Liver (tissue), 9 donors: ENCODE results near the gene FGFRL1. TPM values are rescaled to one million over a fixed set of nuclear protein-coding genes. Genes with fewer than 3 reads are reported as not detected.

Source experiments
- DNase-seq: peaks from one replicate; pipeline ENCODE4 v3.0.0-alpha.2; 2017; ENCODE audit warnings: low spot score
- H3K27ac ChIP-seq, 2 donors: one replicate each; pipeline ENCODE4 v1.7.0; 2013; ENCODE audit warnings: inconsistent platforms in 2 of 2, low read length in 2 of 2, control low read depth in 1 of 2, low read depth in 1 of 2, mild to moderate bottlenecking in 1 of 2
- H3K27me3 ChIP-seq, 4 donors: one replicate each; pipeline versions ENCODE4 v1.6.1 to v1.7.0; 2013; ENCODE audit warnings: low read length in 3 of 4, inconsistent platforms in 1 of 4, mild to moderate bottlenecking in 1 of 4, moderate library complexity in 1 of 4; ENCODE audit not compliant: control insufficient read depth in 4 of 4, insufficient read depth in 4 of 4
- H3K36me3 ChIP-seq, 4 donors: one replicate each; pipeline versions ENCODE4 v1.6.1 to v1.7.0; 2013; ENCODE audit warnings: low read length in 3 of 4, mild to moderate bottlenecking in 3 of 4, low read depth in 1 of 4, moderate library complexity in 1 of 4; ENCODE audit not compliant: control insufficient read depth in 4 of 4, insufficient read depth in 3 of 4
- H3K4me1 ChIP-seq, 4 donors: one replicate each; pipeline versions ENCODE4 v1.6.1 to v1.7.0; 2013; ENCODE audit warnings: low read length in 3 of 4, mild to moderate bottlenecking in 3 of 4, moderate library complexity in 1 of 4; ENCODE audit not compliant: control insufficient read depth in 4 of 4, insufficient read depth in 4 of 4
- H3K4me3 ChIP-seq, 3 donors: one replicate each; pipeline versions ENCODE4 v1.6.1 to v1.7.0; 2013; ENCODE audit warnings: low read length in 3 of 3, control low read depth in 1 of 3, low read depth in 1 of 3, mild to moderate bottlenecking in 1 of 3
- H3K9ac ChIP-seq, 2 donors: one replicate each; pipeline ENCODE4 v1.7.0; 2013; ENCODE audit warnings: low read length in 2 of 2, mild to moderate bottlenecking in 2 of 2, moderate library complexity in 2 of 2, control low read depth in 1 of 2, low read depth in 1 of 2
- H3K9me3 ChIP-seq, 4 donors: one replicate each; pipeline versions ENCODE4 v1.6.1 to v1.7.0; 2013; ENCODE audit warnings: low read length in 3 of 4; ENCODE audit not compliant: control insufficient read depth in 4 of 4
- EGR1 ChIP-seq, 2 donors: IDR thresholded peaks; 2 replicates each; pipeline ENCODE4 v1.6.1; 2016 to 2018; ENCODE audit warnings: antibody characterized with exemption in 2 of 2, low read depth in 2 of 2
- FOXA1 ChIP-seq: IDR thresholded peaks from 2 replicates; pipeline ENCODE4 v1.6.1; 2016; ENCODE audit warnings: antibody characterized with exemption
- FOXA2 ChIP-seq: IDR thresholded peaks from 2 replicates; pipeline ENCODE4 v1.6.1; 2016; ENCODE audit warnings: antibody characterized with exemption
- HNF4A ChIP-seq, 2 donors: conservative IDR thresholded peaks; 2 replicates each; pipeline ENCODE4 v1.6.1; 2016; ENCODE audit warnings: antibody characterized with exemption in 2 of 2, mild to moderate bottlenecking in 2 of 2
- HNF4G ChIP-seq: IDR thresholded peaks from 2 replicates; pipeline ENCODE4 v1.6.1; 2016; ENCODE audit warnings: antibody characterized with exemption
- JUND ChIP-seq, 2 donors: IDR thresholded peaks; 2 replicates each; pipeline ENCODE4 v1.6.1; 2016; ENCODE audit warnings: antibody characterized with exemption in 2 of 2
- NR2F2 ChIP-seq: IDR thresholded peaks from 2 replicates; pipeline ENCODE4 v1.6.1; 2016; ENCODE audit warnings: antibody characterized with exemption
- RAD21 ChIP-seq, 2 donors: IDR thresholded peaks; 2 replicates each; pipeline ENCODE4 v1.6.1; 2016; ENCODE audit warnings: antibody characterized with exemption in 2 of 2, mild to moderate bottlenecking in 2 of 2
- RXRA ChIP-seq, 2 donors: IDR thresholded peaks; 2 replicates each; pipeline ENCODE4 v1.6.1; 2017 to 2018; ENCODE audit warnings: antibody characterized with exemption in 2 of 2, mild to moderate bottlenecking in 1 of 2
- SP1 ChIP-seq: IDR thresholded peaks from 2 replicates; pipeline ENCODE4 v1.6.1; 2018; ENCODE audit warnings: antibody characterized with exemption, mild to moderate bottlenecking
- TAF1 ChIP-seq: conservative IDR thresholded peaks from 2 replicates; pipeline ENCODE4 v1.6.1; 2016; ENCODE audit warnings: antibody characterized with exemption, mild to moderate bottlenecking
- YY1 ChIP-seq: IDR thresholded peaks from 2 replicates; pipeline ENCODE4 v1.6.1; 2016; ENCODE audit warnings: antibody characterized with exemption, mild to moderate bottlenecking
- WGBS: extraction: QIAGEN DNeasy Blood & Tissue Kit; methylation state at CpG from one replicate; pipeline ENCODE4 v1.1.7; 2013; 5-methylcytosine and 5-hydroxymethylcytosine counted together
- polyA plus RNA-seq, 2 donors: library from polyadenylated mRNA; stranded (reverse) in 1 of 2; unstranded in 1 of 2; fragments of 200-250 nt in 1 of 2; fragments of >200 nt in 1 of 2; fragmentation: Nextera tagmentation in 1 of 2; extraction: Ambion mirVana in 1 of 2; gene quantifications; one replicate each; pipeline versions ENCODE4 v1.2.1 to v1.2.3, GENCODE V29; 2013 to 2015
- total RNA-seq, 2 donors: library from RNA; depleted of rRNA; stranded (reverse); fragments of >200 nt; gene quantifications; one replicate each; pipeline ENCODE4 v1.2.3, GENCODE V29; 2014
- TF ChIP-seq, protein P1 (sequence below): IDR thresholded peaks from 2 replicates; pipeline ENCODE4 v1.6.1; 2016; ENCODE audit warnings: antibody characterized with exemption
- TF ChIP-seq, protein P2 (sequence below): fragments of 150-350 bp; IDR thresholded peaks from 2 replicates; pipeline ENCODE4 v1.5.1; 2017; ENCODE audit warnings: improper control_type of control experiment, low read depth, low read length; ENCODE audit not compliant: missing input control
- TF ChIP-seq, protein P3 (sequence below): IDR thresholded peaks from 2 replicates; pipeline ENCODE4 v1.6.1; 2016; ENCODE audit warnings: antibody characterized with exemption
- TF ChIP-seq, protein P4 (sequence below): IDR thresholded peaks from 2 replicates; pipeline ENCODE4 v1.6.1; 2016; ENCODE audit warnings: antibody characterized with exemption
- donor health status: healthy.
- donor health status: healthy.
- donor health status: healthy.
- donor health status: healthy.
- donor health status: healthy.

Gene FGFRL1
- total and polyA plus RNA-seq, 4 donors, result 14.2 to 49.1 (median 22.4) TPM

DNA sequence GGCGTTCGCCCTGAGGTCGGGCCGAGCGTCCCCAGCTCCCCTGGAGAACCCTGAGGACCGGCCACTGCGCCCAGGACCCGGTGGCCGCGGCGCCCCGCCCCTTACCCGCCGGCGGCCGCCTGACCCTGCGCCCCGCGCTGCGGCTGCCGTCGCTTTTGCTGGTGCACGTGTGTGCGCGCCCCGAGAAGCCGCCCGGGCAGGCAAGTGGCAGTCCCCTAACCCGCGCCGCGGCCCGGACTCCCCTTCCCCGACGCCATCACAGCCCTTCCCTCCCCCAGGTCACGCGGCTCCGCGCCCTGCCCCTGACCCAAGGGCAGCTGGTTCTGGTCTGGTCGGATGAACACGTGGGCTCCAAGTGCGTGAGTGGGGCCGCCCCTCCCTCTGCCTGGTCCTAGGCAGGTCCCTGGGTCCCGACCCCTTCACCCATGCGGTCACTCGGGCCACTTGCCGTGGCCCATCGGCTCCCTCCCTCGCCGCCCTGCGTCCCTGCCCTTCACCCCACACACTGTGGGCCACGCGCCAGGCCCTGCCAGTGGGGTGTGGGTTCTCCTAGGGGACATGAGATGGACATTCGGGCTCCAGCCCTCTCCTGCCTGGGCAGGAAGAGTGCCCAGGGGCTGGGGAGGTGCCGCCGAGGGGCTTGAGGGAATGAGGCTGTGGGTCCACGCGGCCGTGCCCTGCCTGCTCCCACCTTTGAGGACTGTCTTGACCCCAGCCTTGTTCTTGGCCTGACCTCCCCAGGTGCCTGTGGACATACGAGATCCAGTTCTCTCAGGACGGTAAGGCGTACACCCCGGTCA is 8.0 kb upstream of the FGFRL1 start:
- H3K9me3 ChIP-seq, result no peaks in the 10 kb centered on the region
- H3K27me3 ChIP-seq, result no peaks in the 10 kb centered on the region
- TF ChIP-seq, protein P1, sequence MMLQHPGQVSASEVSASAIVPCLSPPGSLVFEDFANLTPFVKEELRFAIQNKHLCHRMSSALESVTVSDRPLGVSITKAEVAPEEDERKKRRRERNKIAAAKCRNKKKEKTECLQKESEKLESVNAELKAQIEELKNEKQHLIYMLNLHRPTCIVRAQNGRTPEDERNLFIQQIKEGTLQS, result no peak
- TF ChIP-seq HNF4G (no peak), NR2F2 (no peak), FOXA2 (no peak), FOXA1 (no peak), RXRA (IDR thresholded peaks at IDR 0.05) (no peak)
- no peak overlapping the region for H3K27ac ChIP-seq
- DNase-seq, result no peak
- no peak overlapping the region for H3K9ac ChIP-seq
- H3K36me3 ChIP-seq, result no peaks in the 10 kb centered on the region
- no peak overlapping the region for H3K4me3 ChIP-seq
- H3K4me1 ChIP-seq, result peaks cover 0 to 16% (median 10%) of the 10 kb centered on the region in 4 donors
- 39% methylated on average over 63 of the region's 63 CpGs for WGBS

DNA sequence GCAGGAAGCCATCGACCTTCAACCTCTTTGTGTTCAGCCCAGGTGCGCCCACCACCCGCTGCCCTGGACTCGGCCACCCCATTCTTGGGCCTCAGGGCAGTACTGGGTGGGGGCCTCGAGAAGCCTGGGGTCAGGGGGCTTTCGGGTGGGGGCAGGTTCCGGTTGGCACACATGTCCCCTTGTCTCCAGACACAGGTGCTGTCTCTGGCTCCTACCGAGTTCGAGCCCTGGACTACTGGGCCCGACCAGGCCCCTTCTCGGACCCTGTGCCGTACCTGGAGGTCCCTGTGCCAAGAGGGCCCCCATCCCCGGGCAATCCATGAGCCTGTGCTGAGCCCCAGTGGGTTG is 7.4 kb upstream of the FGFRL1 start:
- H3K36me3 ChIP-seq, result no peaks in the 10 kb centered on the region
- H3K27me3 ChIP-seq, result no peaks in the 10 kb centered on the region
- H3K9ac ChIP-seq, result no peak overlapping the region
- DNase-seq, result no peak
- 89% methylated on average over 13 of the region's 13 CpGs for WGBS
- H3K9me3 ChIP-seq, result no peaks in the 10 kb centered on the region
- peaks cover 3 to 22% (median 14%) of the 10 kb centered on the region in 4 donors for H3K4me1 ChIP-seq
- H3K4me3 ChIP-seq, result no peak overlapping the region
- TF ChIP-seq SP1, result no peak
- TF ChIP-seq, protein P2, sequence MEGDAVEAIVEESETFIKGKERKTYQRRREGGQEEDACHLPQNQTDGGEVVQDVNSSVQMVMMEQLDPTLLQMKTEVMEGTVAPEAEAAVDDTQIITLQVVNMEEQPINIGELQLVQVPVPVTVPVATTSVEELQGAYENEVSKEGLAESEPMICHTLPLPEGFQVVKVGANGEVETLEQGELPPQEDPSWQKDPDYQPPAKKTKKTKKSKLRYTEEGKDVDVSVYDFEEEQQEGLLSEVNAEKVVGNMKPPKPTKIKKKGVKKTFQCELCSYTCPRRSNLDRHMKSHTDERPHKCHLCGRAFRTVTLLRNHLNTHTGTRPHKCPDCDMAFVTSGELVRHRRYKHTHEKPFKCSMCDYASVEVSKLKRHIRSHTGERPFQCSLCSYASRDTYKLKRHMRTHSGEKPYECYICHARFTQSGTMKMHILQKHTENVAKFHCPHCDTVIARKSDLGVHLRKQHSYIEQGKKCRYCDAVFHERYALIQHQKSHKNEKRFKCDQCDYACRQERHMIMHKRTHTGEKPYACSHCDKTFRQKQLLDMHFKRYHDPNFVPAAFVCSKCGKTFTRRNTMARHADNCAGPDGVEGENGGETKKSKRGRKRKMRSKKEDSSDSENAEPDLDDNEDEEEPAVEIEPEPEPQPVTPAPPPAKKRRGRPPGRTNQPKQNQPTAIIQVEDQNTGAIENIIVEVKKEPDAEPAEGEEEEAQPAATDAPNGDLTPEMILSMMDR, result no peak
- H3K27ac ChIP-seq, result no peak overlapping the region

DNA sequence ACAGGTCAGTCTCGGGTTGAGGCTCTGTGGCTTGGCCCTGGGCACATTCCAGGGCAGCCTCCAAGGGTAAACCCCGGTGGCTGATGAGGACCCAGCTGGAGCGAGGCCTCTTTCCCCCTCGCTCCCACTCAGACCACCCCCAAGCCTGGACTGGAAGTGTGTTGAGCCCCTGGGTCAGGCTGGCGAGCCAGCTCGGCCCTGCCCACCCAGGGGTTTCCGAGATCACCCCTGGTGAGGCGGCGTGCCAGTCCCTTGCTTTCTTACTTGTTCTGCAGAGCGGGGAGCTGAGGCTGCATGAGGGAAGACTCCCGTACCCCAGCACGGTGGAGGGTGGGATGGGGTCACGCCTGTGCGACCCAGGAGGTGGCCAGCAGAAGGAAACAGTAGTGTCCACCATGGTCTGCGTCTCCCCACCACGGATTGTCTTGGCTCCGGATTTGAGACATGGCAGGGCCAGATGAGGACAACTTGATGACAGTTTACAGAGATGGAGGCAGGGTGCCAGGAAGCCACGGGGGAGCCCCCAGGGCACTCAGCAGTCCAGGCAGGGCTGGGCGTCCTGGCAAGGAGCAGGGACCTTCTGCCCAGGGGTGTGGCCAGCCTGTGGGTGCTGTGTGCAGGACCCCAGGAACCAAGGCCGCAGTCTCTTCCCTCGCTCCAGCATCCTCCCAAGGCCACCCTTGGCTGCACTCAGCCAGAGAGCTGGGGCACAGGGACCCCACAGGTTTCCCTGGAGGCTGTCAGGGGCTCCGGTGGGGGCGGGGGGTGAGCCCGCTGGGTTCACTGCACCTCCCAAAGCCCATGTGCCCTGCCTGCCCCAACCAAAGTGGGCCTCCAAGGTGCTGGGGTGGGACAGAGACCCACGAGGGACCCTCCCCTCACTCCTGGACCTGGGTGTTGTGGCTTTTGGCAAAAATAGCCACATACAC is 6.6 kb upstream of the FGFRL1 start:
- 83% methylated on average over 25 of the region's 25 CpGs for WGBS
- H3K4me1 ChIP-seq, result peaks cover 4 to 25% (median 15%) of the 10 kb centered on the region in 4 donors
- no peaks in the 10 kb centered on the region for H3K9me3 ChIP-seq
- H3K36me3 ChIP-seq, result no peaks in the 10 kb centered on the region
- no peaks in the 10 kb centered on the region for H3K27me3 ChIP-seq
- no peak overlapping the region for H3K9ac ChIP-seq
- DNase-seq, result no peak
- no peak overlapping the region for H3K4me3 ChIP-seq
- H3K27ac ChIP-seq, result no peak overlapping the region
- TF ChIP-seq FOXA2 (no peak), YY1 (no peak), HNF4G (no peak), FOXA1 (no peak), RAD21 (IDR thresholded peaks at IDR 0.05) (no peak), NR2F2 (no peak), TAF1 (no peak), SP1 (no peak), EGR1 (IDR thresholded peaks at IDR 0.05; ENCODE audit: low read depth in 2 of 2) (no peak), JUND (IDR thresholded peaks at IDR 0.05) (no peak), HNF4A (conservative IDR thresholded peaks at IDR 0.05) (no peak), RXRA (IDR thresholded peaks at IDR 0.05) (no peak)
- TF ChIP-seq, protein P2, result no peak
- TF ChIP-seq, protein P3, sequence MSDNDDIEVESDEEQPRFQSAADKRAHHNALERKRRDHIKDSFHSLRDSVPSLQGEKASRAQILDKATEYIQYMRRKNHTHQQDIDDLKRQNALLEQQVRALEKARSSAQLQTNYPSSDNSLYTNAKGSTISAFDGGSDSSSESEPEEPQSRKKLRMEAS, result no peak
- TF ChIP-seq, protein P1, result no peak
- TF ChIP-seq, protein P4, sequence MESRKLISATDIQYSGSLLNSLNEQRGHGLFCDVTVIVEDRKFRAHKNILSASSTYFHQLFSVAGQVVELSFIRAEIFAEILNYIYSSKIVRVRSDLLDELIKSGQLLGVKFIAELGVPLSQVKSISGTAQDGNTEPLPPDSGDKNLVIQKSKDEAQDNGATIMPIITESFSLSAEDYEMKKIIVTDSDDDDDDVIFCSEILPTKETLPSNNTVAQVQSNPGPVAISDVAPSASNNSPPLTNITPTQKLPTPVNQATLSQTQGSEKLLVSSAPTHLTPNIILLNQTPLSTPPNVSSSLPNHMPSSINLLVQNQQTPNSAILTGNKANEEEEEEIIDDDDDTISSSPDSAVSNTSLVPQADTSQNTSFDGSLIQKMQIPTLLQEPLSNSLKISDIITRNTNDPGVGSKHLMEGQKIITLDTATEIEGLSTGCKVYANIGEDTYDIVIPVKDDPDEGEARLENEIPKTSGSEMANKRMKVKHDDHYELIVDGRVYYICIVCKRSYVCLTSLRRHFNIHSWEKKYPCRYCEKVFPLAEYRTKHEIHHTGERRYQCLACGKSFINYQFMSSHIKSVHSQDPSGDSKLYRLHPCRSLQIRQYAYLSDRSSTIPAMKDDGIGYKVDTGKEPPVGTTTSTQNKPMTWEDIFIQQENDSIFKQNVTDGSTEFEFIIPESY, result no peak
